Mucosa of rectum (tissue), 2 donors: Measurements from ENCODE around the gene CAPN7.

Source experiments
- H3K27ac ChIP-seq, 2 donors: one replicate each; pipeline ENCODE4 v1.7.0; 2013; ENCODE audit warnings: inconsistent platforms in 2 of 2, low read depth in 2 of 2, low read length in 2 of 2
- H3K27me3 ChIP-seq, 2 donors: one replicate each; pipeline ENCODE4 v1.7.0; 2013; ENCODE audit warnings: low read length in 2 of 2; ENCODE audit not compliant: control insufficient read depth in 2 of 2, insufficient read depth in 2 of 2
- H3K36me3 ChIP-seq, 2 donors: one replicate each; pipeline ENCODE4 v1.7.0; 2013; ENCODE audit warnings: low read length in 2 of 2; ENCODE audit not compliant: control insufficient read depth in 2 of 2, insufficient read depth in 2 of 2
- H3K4me1 ChIP-seq, 2 donors: one replicate each; pipeline ENCODE4 v1.7.0; 2013; ENCODE audit warnings: low read length in 2 of 2, mild to moderate bottlenecking in 1 of 2; ENCODE audit not compliant: control insufficient read depth in 2 of 2, insufficient read depth in 2 of 2
- H3K4me3 ChIP-seq, 2 donors: one replicate each; pipeline ENCODE4 v1.7.0; 2013; ENCODE audit warnings: low read length in 2 of 2
- H3K9ac ChIP-seq, 2 donors: one replicate each; pipeline ENCODE4 v1.7.0; 2013; ENCODE audit warnings: low read length in 2 of 2, low read depth in 1 of 2, mild to moderate bottlenecking in 1 of 2
- H3K9me3 ChIP-seq, 2 donors: one replicate each; pipeline ENCODE4 v1.7.0; 2013; ENCODE audit warnings: low read length in 2 of 2; ENCODE audit not compliant: control insufficient read depth in 2 of 2
- donor health status: healthy.
- donor health status: Normal muscosa, but diverticular disease.

CAPN7 gene

GRCh38 chr3:15229262-15229661 is 23.2 kb downstream of the CAPN7 start:
- H3K27me3 ChIP-seq = no peaks in the 10 kb centered on the region
- no peaks in the 10 kb centered on the region for H3K4me1 ChIP-seq
- no peak overlapping the region for H3K27ac ChIP-seq
- H3K9ac ChIP-seq = no peak overlapping the region
- no peaks in the 10 kb centered on the region for H3K9me3 ChIP-seq
- no peak overlapping the region for H3K4me3 ChIP-seq
- peaks cover 34 to 55% of the 10 kb centered on the region in 2 donors for H3K36me3 ChIP-seq

GRCh38 chr3:15241341-15241740 is 35.3 kb downstream of the CAPN7 start:
- H3K27ac ChIP-seq = no peak overlapping the region
- H3K9me3 ChIP-seq = no peaks in the 10 kb centered on the region
- H3K27me3 ChIP-seq = no peaks in the 10 kb centered on the region
- H3K9ac ChIP-seq = no peak overlapping the region
- H3K4me1 ChIP-seq = peaks cover 0 to 2% of the 10 kb centered on the region in 2 donors
- H3K36me3 ChIP-seq = peaks cover 44 to 47% of the 10 kb centered on the region in 2 donors
- H3K4me3 ChIP-seq = no peak overlapping the region

- H3K9ac ChIP-seq = no peak overlapping the region
- H3K4me1 ChIP-seq = peaks cover 0 to 4% of the 10 kb centered on the region in 2 donors
- peaks cover 51 to 54% of the 10 kb centered on the region in 2 donors for H3K36me3 ChIP-seq
- no peak overlapping the region for H3K4me3 ChIP-seq
- no peaks in the 10 kb centered on the region for H3K9me3 ChIP-seq
- H3K27ac ChIP-seq = no peak overlapping the region
- no peaks in the 10 kb centered on the region for H3K27me3 ChIP-seq
Observed at GRCh38 chr3:15243822-15244482, 37.9 kb downstream of the CAPN7 start.

GRCh38 chr3:15246186-15246585 is 40.1 kb downstream of the CAPN7 start:
- no peaks in the 10 kb centered on the region for H3K9me3 ChIP-seq
- H3K4me1 ChIP-seq = peaks cover 0 to 4% of the 10 kb centered on the region in 2 donors
- H3K9ac ChIP-seq = no peak overlapping the region
- H3K4me3 ChIP-seq = no peak overlapping the region
- H3K36me3 ChIP-seq = peaks cover 42 to 47% of the 10 kb centered on the region in 2 donors
- H3K27me3 ChIP-seq = no peaks in the 10 kb centered on the region
- H3K27ac ChIP-seq = no peak overlapping the region

- Histone ChIP-seq H3K36me3 (peaks cover 43 to 66% of the 10 kb centered on the region in 2 donors), H3K27ac (no peak overlapping the region), H3K9me3 (no peaks in the 10 kb centered on the region), H3K9ac (no peak overlapping the region), H3K4me3 (no peak overlapping the region), H3K27me3 (no peaks in the 10 kb centered on the region), H3K4me1 (no peaks in the 10 kb centered on the region)
Observed at GRCh38 chr3:15253023-15253697, 47.1 kb downstream of the CAPN7 start.

- no peaks in the 10 kb centered on the region for H3K4me1 ChIP-seq
- H3K27me3 ChIP-seq = no peaks in the 10 kb centered on the region
- no peaks in the 10 kb centered on the region for H3K9me3 ChIP-seq
- peaks cover 37 to 69% of the 10 kb centered on the region in 2 donors for H3K36me3 ChIP-seq
- H3K4me3 ChIP-seq = no peak overlapping the region
- H3K27ac ChIP-seq = no peak overlapping the region
- H3K9ac ChIP-seq = no peak overlapping the region
Observed at GRCh38 chr3:15255215-15255614, 49.2 kb downstream of the CAPN7 start.

- Histone ChIP-seq H3K36me3 (peaks cover 31 to 59% of the 10 kb centered on the region in 2 donors), H3K27me3 (no peaks in the 10 kb centered on the region), H3K9ac (no peak overlapping the region), H3K27ac (no peak overlapping the region), H3K9me3 (no peaks in the 10 kb centered on the region), H3K4me1 (peaks cover 0 to 3% of the 10 kb centered on the region in 2 donors), H3K4me3 (no peak overlapping the region)
Observed at GRCh38 chr3:15256861-15257341, 50.9 kb downstream of the CAPN7 start.

GRCh38 chr3:15258720-15259119 is 52.7 kb downstream of the CAPN7 start:
- H3K27me3 ChIP-seq = no peaks in the 10 kb centered on the region
- H3K36me3 ChIP-seq = peaks cover 29 to 49% of the 10 kb centered on the region in 2 donors
- no peak overlapping the region for H3K9ac ChIP-seq
- peaks cover 0 to 8% of the 10 kb centered on the region in 2 donors for H3K4me1 ChIP-seq
- H3K27ac ChIP-seq = no peak overlapping the region
- H3K4me3 ChIP-seq = no peak overlapping the region
- no peaks in the 10 kb centered on the region for H3K9me3 ChIP-seq

- H3K9me3 ChIP-seq = no peaks in the 10 kb centered on the region
- H3K27ac ChIP-seq = no peak overlapping the region
- peaks cover 15 to 34% of the 10 kb centered on the region in 2 donors for H3K36me3 ChIP-seq
- H3K4me1 ChIP-seq = peaks cover 2 to 8% of the 10 kb centered on the region in 2 donors
- no peaks in the 10 kb centered on the region for H3K27me3 ChIP-seq
- H3K4me3 ChIP-seq = no peak overlapping the region
- no peak overlapping the region for H3K9ac ChIP-seq
Observed at GRCh38 chr3:15260531-15260930, 54.5 kb downstream of the CAPN7 start.

GRCh38 chr3:15261274-15261673 is 55.2 kb downstream of the CAPN7 start:
- Histone ChIP-seq H3K27me3 (no peaks in the 10 kb centered on the region), H3K9ac (no peak overlapping the region), H3K36me3 (peaks cover 9 to 27% of the 10 kb centered on the region in 2 donors), H3K4me3 (no peak overlapping the region), H3K27ac (no peak overlapping the region), H3K4me1 (peaks cover 2 to 8% of the 10 kb centered on the region in 2 donors), H3K9me3 (no peaks in the 10 kb centered on the region)
